Neural progenitor cell (in vitro differentiated cells): Measurements from ENCODE around the gene ZBTB3.

Experiments used
- CTCF ChIP-seq: fragments of 200-600 bp; sonication (generic); IDR thresholded peaks from 2 replicates; pipeline ENCODE4 v1.5.1; 2017; ENCODE audit warnings: antibody characterized with exemption, mild to moderate bottlenecking
- EZH2 ChIP-seq: fragments of 200-600 bp; sonication (generic); IDR thresholded peaks from 2 replicates; pipeline ENCODE4 v1.6.1; 2017; ENCODE audit warnings: antibody characterized with exemption, mild to moderate bottlenecking, moderate library complexity
- EZH2phosphoT487 ChIP-seq: fragments of 200-600 bp; sonication (generic); IDR thresholded peaks from 2 replicates; pipeline ENCODE4 v1.6.1; 2017; ENCODE audit warnings: antibody characterized with exemption

DNA sequence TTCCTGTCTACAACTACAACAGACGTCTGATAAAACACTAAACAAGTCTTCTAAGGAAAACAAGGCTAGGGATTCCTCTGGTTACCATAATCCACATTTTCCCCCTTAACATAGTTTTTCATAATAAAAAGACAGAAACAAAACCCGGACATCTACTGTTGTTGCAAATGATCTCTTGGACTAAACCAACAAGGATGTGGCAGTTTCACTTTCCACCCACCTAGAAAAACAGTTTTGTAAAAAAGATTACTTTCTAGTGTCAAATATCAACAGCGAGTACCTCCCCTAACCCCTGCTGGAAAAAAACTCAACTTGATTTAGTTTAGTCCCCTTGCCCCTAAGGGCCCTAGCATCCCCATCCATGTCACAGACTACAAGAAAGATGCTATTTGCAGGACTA is 41.1 kb downstream of the ZBTB3 start:
- no peak for TF ChIP-seq CTCF
- TF ChIP-seq EZH2phosphoT487 = no peak
- no peak for TF ChIP-seq EZH2
